ENCODE results near the gene TCF25.

- TF ChIP-seq CTCF (IDR thresholded peaks at IDR 0.05) (no peak), POLR2A (IDR thresholded peaks at IDR 0.05) (no peak)
Measured at GRCh38 chr16:89952049-89952448, 78.7 kb downstream of the TCF25 start.

Measured in uterus (tissue), 2 donors.